AG04450 (cell line): ENCODE measurements around the gene RCBTB1. TPM values are rescaled to one million over a fixed set of nuclear protein-coding genes. Genes with fewer than 3 reads are reported as not detected.
A peak's percentile ranks its signal among the peaks of the same experiment; 100 is the strongest.

Experiments used
- CTCF ChIA-PET: fragments of 300-600, 350-600 bp; formaldehyde crosslinking; extraction: SDS; loops from one replicate; lab custom pipeline; 2022; ENCODE audit warnings: antibody characterized with exemption, inconsistent platforms; lab: Charles Lee
- POLR2A ChIA-PET: fragments of 350-600 bp; formaldehyde crosslinking; extraction: SDS; loops from one replicate; lab custom pipeline; 2021; ENCODE audit warnings: antibody characterized with exemption, inconsistent platforms; lab: Yijun Ruan, JAX
- DNase-seq: peaks from one replicate; pipeline ENCODE4 v3.0.0-alpha.2; 2011; ENCODE audit warnings: low read depth, low spot score
- H3K27ac ChIP-seq: one replicate; pipeline ENCODE4 v1.5.1; 2012; ENCODE audit warnings: low read depth, low read length, control low read depth
- H3K27me3 ChIP-seq: one replicate; pipeline ENCODE4 v1.6.0; 2012; ENCODE audit warnings: low read length; ENCODE audit not compliant: control insufficient read depth, insufficient read depth
- H3K4me3 ChIP-seq: 2 replicates; pipeline ENCODE4 v1.5.1; 2011; ENCODE audit warnings: mild to moderate bottlenecking, low read depth, low read length, control low read depth
- H3K9me3 ChIP-seq: 2 replicates; pipeline ENCODE4 v1.5.1; 2012; ENCODE audit warnings: low read length; ENCODE audit not compliant: control insufficient read depth, insufficient read depth
- CTCF ChIP-seq: IDR thresholded peaks from 2 replicates; pipeline ENCODE4 v1.5.1; 2011; ENCODE audit warnings: low read depth, low read length, control low read depth, inconsistent platforms
- polyA plus RNA-seq: library from polyadenylated mRNA; depleted of rRNA; stranded (reverse); fragments of >200 nt; gene quantifications from 2 replicates; pipeline ENCODE4 v1.2.3, GENCODE V29; 2011

Gene RCBTB1
- polyA plus RNA-seq, 1 experiment = 28.5 TPM

DNA sequence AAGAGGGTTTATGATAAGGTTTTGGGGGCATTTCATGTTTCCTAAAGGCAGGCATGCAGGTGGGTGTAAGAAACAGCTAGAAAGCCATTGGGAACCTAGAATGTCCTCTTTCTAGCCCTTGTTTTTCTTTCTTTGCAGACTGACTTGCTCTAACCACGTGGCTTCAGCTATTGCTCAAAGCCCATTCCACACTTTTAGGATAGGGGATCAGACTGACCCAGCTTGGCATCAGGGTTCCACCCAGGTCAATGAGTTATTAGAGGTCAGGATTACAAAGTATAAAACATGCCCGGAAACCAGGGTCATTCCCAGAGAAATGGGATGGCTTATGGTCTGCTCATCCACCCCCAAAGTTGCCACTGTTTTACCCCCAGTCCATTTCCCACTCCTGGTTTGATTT is 72.8 kb downstream of the RCBTB1 start:
- ChIA-PET POLR2A (no interaction called here), CTCF (no interaction called here)
- TF ChIP-seq CTCF = no peak
- DNase-seq = no peak
- H3K27ac ChIP-seq = no peak overlapping the region
- H3K27me3 ChIP-seq = no peaks in the 10 kb centered on the region
- H3K4me3 ChIP-seq = no peak overlapping the region
- no peaks in the 10 kb centered on the region for H3K9me3 ChIP-seq

DNA sequence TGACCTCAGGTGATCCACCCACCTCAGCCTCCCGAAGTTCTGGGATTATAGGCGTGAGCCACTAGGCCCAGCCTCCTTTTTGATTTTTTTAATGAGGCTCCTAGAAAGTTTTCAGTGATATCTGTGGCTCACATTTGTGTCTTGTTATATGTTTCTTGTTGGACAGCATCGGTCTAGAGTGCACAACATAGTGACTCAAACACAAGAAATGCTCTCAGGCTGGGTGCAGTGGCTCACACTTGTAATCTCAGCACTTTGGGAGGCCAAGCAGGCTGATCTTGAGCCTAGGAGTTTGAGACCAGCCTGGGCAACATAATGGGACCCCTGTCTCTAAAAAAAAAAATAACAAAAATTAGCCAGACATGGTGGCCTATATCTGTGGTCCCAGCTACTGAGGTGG is 81.4 kb downstream of the RCBTB1 start:
- CTCF ChIA-PET = no interaction called here
- POLR2A ChIA-PET = no interaction called here
- TF ChIP-seq CTCF = no peak
- H3K27me3 ChIP-seq = no peaks in the 10 kb centered on the region
- DNase-seq = no peak
- H3K4me3 ChIP-seq = no peak overlapping the region
- H3K9me3 ChIP-seq = no peaks in the 10 kb centered on the region
- no peak overlapping the region for H3K27ac ChIP-seq

GRCh38 chr13:49502954-49503353 is 82.4 kb downstream of the RCBTB1 start:
- no peak for TF ChIP-seq CTCF
- ChIA-PET CTCF (no interaction called here), POLR2A (no interaction called here)
- peak overlapping the region; percentile 21 for H3K27ac ChIP-seq
- H3K27me3 ChIP-seq = no peaks in the 10 kb centered on the region
- no peak for DNase-seq
- no peaks in the 10 kb centered on the region for H3K9me3 ChIP-seq
- H3K4me3 ChIP-seq = no peak overlapping the region

- peak; percentile 71 for DNase-seq
- CTCF ChIA-PET = interaction anchor here (0.6 kb wide), 1 partner anchor 191 kb away, joined by 3 read pairs; no protein-coding TSS in a partner anchor
- H3K9me3 ChIP-seq = no peaks in the 10 kb centered on the region; the same call in 1 of the 2 replicates
- peak overlapping the region; percentile 82 for H3K27ac ChIP-seq
- POLR2A ChIA-PET = interaction anchor here (0.7 to 0.9 kb wide), 2 partner anchors 113 to 314 kb away, joined by 4 to 7 read pairs; no protein-coding TSS in a partner anchor
- no peak for TF ChIP-seq CTCF
- no peaks in the 10 kb centered on the region for H3K27me3 ChIP-seq
- H3K4me3 ChIP-seq = peak overlapping the region; percentile 7
Measured at GRCh38 chr13:49499889-49500660, 85.3 kb downstream of the RCBTB1 start.

GRCh38 chr13:49498206-49498605 is 87.2 kb downstream of the RCBTB1 start:
- Histone ChIP-seq H3K27me3 (no peaks in the 10 kb centered on the region), H3K9me3 (no peaks in the 10 kb centered on the region; the same call in 1 of the 2 replicates), H3K27ac (no peak overlapping the region), H3K4me3 (no peak overlapping the region)
- POLR2A ChIA-PET = no interaction called here
- DNase-seq = no peak
- CTCF ChIA-PET = no interaction called here
- no peak for TF ChIP-seq CTCF
